H1 (cell line): ENCODE results near the gene PLA2G4E. TPM values are rescaled to one million over a fixed set of nuclear protein-coding genes. Genes with fewer than 3 reads are reported as not detected.

ENCODE experiments used
- CTCF ChIA-PET: fragments of 300-600 bp; sonication (Branson Sonifier 250); formaldehyde crosslinking; loops from one replicate; lab custom pipeline; 2021; ENCODE audit not compliant: partially characterized antibody; lab: Charles Lee
- POLR2A ChIA-PET: fragments of 300-600 bp; sonication (Branson Sonifier 250); formaldehyde crosslinking; loops from one replicate; lab custom pipeline; 2021; ENCODE audit warnings: inconsistent platforms; ENCODE audit not compliant: partially characterized antibody; lab: Charles Lee
- DNase-seq, 2 experiments: peaks; one replicate each; pipeline versions ENCODE4 v3.0.0 to v3.0.0-alpha.2; 2010 to 2022; ENCODE audit warnings: low spot score in 2 of 2, low read depth in 1 of 2, mixed read lengths in 1 of 2
- FAIRE-seq: peaks from 2 replicates; lab custom pipeline; 2011; peaks lifted over from hg19 to GRCh38; lab: Jason Lieb, UNC
- H2AFZ ChIP-seq: 2 replicates; pipeline ENCODE4 v1.8.1; 2012; ENCODE audit warnings: low read length, inconsistent platforms
- H2AK5ac ChIP-seq: 2 replicates; pipeline ENCODE4 v1.6.1; 2013; ENCODE audit warnings: low read depth, low read length
- H2BK120ac ChIP-seq: replicated peaks from 2 replicates; pipeline ENCODE3; 2013; ENCODE audit warnings: low read depth, low read length, inconsistent platforms
- H2BK12ac ChIP-seq: 2 replicates; pipeline ENCODE4 v1.6.1; 2013; ENCODE audit warnings: low read depth, low read length
- H2BK15ac ChIP-seq: 2 replicates; pipeline ENCODE4 v1.6.1; 2013; ENCODE audit warnings: low read length
- H2BK20ac ChIP-seq: 2 replicates; pipeline ENCODE4 v1.6.1; 2013; ENCODE audit warnings: low read length
- H2BK5ac ChIP-seq: 2 replicates; pipeline ENCODE4 v1.6.1; 2013; ENCODE audit warnings: low read depth, low read length
- H3K14ac ChIP-seq: 2 replicates; pipeline ENCODE4 v1.6.1; 2013; ENCODE audit warnings: inconsistent platforms; ENCODE audit not compliant: insufficient read length
- H3K18ac ChIP-seq: 2 replicates; pipeline ENCODE4 v1.6.1; 2013; ENCODE audit warnings: low read length; ENCODE audit errors: extremely low read depth
- H3K23ac ChIP-seq: 2 replicates; pipeline ENCODE4 v1.6.1; 2013; ENCODE audit warnings: inconsistent platforms; ENCODE audit not compliant: insufficient read length
- H3K23me2 ChIP-seq: 2 replicates; pipeline ENCODE4 v1.6.1; 2013; ENCODE audit warnings: low read depth, low read length
- H3K27ac ChIP-seq: 2 replicates; pipeline ENCODE4 v1.6.1; 2011; ENCODE audit warnings: low read depth, low read length, inconsistent platforms
- H3K27me3 ChIP-seq, 4 experiments: replicated peaks in 1 of 4; 1 replicate in 1 of 4; 2 replicates in 3 of 4; pipeline versions ENCODE4 v1.6.1 to v1.8.1; 2011 to 2013; ENCODE audit warnings: low read length in 3 of 4, mild to moderate bottlenecking in 3 of 4, inconsistent platforms in 2 of 4, mixed read lengths in 2 of 4, moderate library complexity in 1 of 4; ENCODE audit not compliant: control insufficient read depth in 3 of 4, insufficient read depth in 3 of 4; ENCODE audit errors: extremely low read depth in 1 of 4
- H3K36me3 ChIP-seq, 4 experiments: 2 replicates each; pipeline versions ENCODE4 v1.6.1 to v1.8.1; 2011 to 2013; ENCODE audit warnings: mild to moderate bottlenecking in 4 of 4, low read length in 3 of 4, moderate library complexity in 2 of 4, control low read depth in 1 of 4, inconsistent platforms in 1 of 4; ENCODE audit not compliant: insufficient read depth in 4 of 4, control insufficient read depth in 2 of 4
- H3K4ac ChIP-seq: replicated peaks from 2 replicates; pipeline ENCODE3; 2013; ENCODE audit warnings: low read length, low read depth, mixed read lengths, inconsistent platforms; ENCODE audit not compliant: insufficient read length
- H3K4me1 ChIP-seq, 4 experiments: replicated peaks in 1 of 4; 1 replicate in 1 of 4; 2 replicates in 3 of 4; pipeline versions ENCODE4 v1.6.1 to v1.8.1; 2011 to 2013; ENCODE audit warnings: low read length in 3 of 4, inconsistent platforms in 2 of 4, mixed read lengths in 1 of 4; ENCODE audit not compliant: insufficient read depth in 4 of 4, control insufficient read depth in 3 of 4
- H3K4me2 ChIP-seq, 2 experiments: 2 replicates each; pipeline versions ENCODE4 v1.6.1 to v1.8.1; 2011 to 2013; ENCODE audit warnings: low read depth in 2 of 2, low read length in 2 of 2, control low read depth in 1 of 2, inconsistent platforms in 1 of 2, mild to moderate bottlenecking in 1 of 2; ENCODE audit not compliant: insufficient read depth in 1 of 2
- H3K4me3 ChIP-seq, 4 experiments: fragments of 200-600, 300-600 bp in 1 of 4; sonication (generic), shearing (Covaris generic), sonication (Bioruptor Twin) in 1 of 4; 2 replicates each; pipeline versions ENCODE4 v1.5.1 to v1.8.1; 2011 to 2016; ENCODE audit warnings: low read length in 4 of 4, low read depth in 3 of 4, control low read depth in 2 of 4, inconsistent platforms in 2 of 4, mild to moderate bottlenecking in 2 of 4, mixed read lengths in 1 of 4, moderate library complexity in 1 of 4; ENCODE audit not compliant: insufficient read depth in 2 of 4; ENCODE audit errors: extremely low read depth in 1 of 4
- H3K56ac ChIP-seq: replicated peaks from 2 replicates; pipeline ENCODE3; 2013; ENCODE audit warnings: low read depth, mild to moderate bottlenecking, mixed read lengths, low read length, inconsistent platforms; ENCODE audit not compliant: insufficient read length
- H3K79me1 ChIP-seq: 2 replicates; pipeline ENCODE4 v1.6.1; 2013; ENCODE audit warnings: low read depth, low read length, control low read depth
- H3K79me2 ChIP-seq, 2 experiments: 2 replicates each; pipeline versions ENCODE4 v1.6.1 to v1.8.1; 2012 to 2013; ENCODE audit warnings: low read length in 2 of 2, mild to moderate bottlenecking in 2 of 2, inconsistent platforms in 1 of 2; ENCODE audit not compliant: insufficient read depth in 2 of 2, control insufficient read depth in 1 of 2
- H3K9ac ChIP-seq, 4 experiments: replicated peaks in 1 of 4; 1 replicate in 1 of 4; 2 replicates in 3 of 4; pipeline versions ENCODE4 v1.6.1 to v1.8.1; 2011 to 2013; ENCODE audit warnings: low read depth in 3 of 4, low read length in 3 of 4, control low read depth in 2 of 4, mild to moderate bottlenecking in 2 of 4, moderate library complexity in 2 of 4, inconsistent platforms in 1 of 4; ENCODE audit errors: extremely low read depth in 1 of 4
- H3K9me3 ChIP-seq, 2 experiments: 2 replicates each; pipeline versions ENCODE4 v1.6.1 to v1.8.1; 2012 to 2013; ENCODE audit warnings: mild to moderate bottlenecking in 2 of 2, moderate library complexity in 2 of 2, control low read depth in 1 of 2, inconsistent platforms in 1 of 2, low read depth in 1 of 2, low read length in 1 of 2, mixed read lengths in 1 of 2; ENCODE audit not compliant: insufficient read depth in 2 of 2
- H4K20me1 ChIP-seq, 2 experiments: replicated peaks in 1 of 2; 2 replicates each; pipeline versions ENCODE3 to v1.8.1; 2011 to 2013; ENCODE audit warnings: inconsistent platforms in 2 of 2, low read length in 2 of 2, mild to moderate bottlenecking in 1 of 2; ENCODE audit not compliant: insufficient read depth in 2 of 2, control insufficient read depth in 1 of 2
- H4K5ac ChIP-seq: 2 replicates; pipeline ENCODE4 v1.6.1; 2013; ENCODE audit warnings: low read length, low read depth, mixed read lengths, inconsistent platforms; ENCODE audit not compliant: insufficient read length
- H4K8ac ChIP-seq: 2 replicates; pipeline ENCODE4 v1.8.0; 2013; ENCODE audit warnings: mild to moderate bottlenecking, moderate library complexity, low read length, inconsistent platforms; ENCODE audit not compliant: insufficient read depth; ENCODE audit errors: extremely low read depth
- H4K91ac ChIP-seq: replicated peaks from 2 replicates; pipeline ENCODE3; 2013; ENCODE audit warnings: low read length, mixed read lengths, inconsistent platforms; ENCODE audit not compliant: insufficient read length
- TEAD4 ChIP-seq: IDR thresholded peaks from 2 replicates; pipeline ENCODE4 v1.6.1; 2012; ENCODE audit warnings: low read depth, low read length, inconsistent platforms, mixed read lengths
- whole genome bisulfite sequencing, 2 experiments: shearing (Covaris generic) in 1 of 2; methylation state at CpG; one replicate each; pipeline versions ENCODE4 v1.1.6 to v1.1.7; 2013 to 2015; ENCODE audit warnings: low lambda C conversion rate in 2 of 2, mixed read lengths in 2 of 2, inconsistent platforms in 1 of 2, low coverage in 1 of 2, missing lambda C conversion rate in 1 of 2; ENCODE audit not compliant: insufficient replicate concordance in 2 of 2, insufficient coverage in 1 of 2, insufficient read length in 1 of 2; ENCODE audit errors: extremely low coverage in 1 of 2, missing lambda C conversion rate in 1 of 2; 5-methylcytosine and 5-hydroxymethylcytosine counted together
- polyA plus RNA-seq, 7 experiments: library from polyadenylated mRNA; depleted of rRNA in 3 of 7; stranded (reverse) in 5 of 7; unstranded in 2 of 7; fragments of >200 nt in 5 of 7; fragments of 200-250 nt in 2 of 7; gene quantifications; 1 replicate in 5 of 7; 2 replicates in 1 of 7; 4 replicates in 1 of 7; pipeline versions ENCODE4 v1.2.1 to v1.2.3, GENCODE V29; 2011 to 2013; ENCODE audit warnings: missing spikeins in 2 of 7, mixed read lengths in 2 of 7
- total RNA-seq: library from RNA; stranded (reverse); fragmentation: NEBNext Ultra II Directional; extraction: Animal tissue kit (Norgen Biotek cat#: 25700); gene quantifications from 2 replicates; pipeline ENCODE4 v1.2.1, GENCODE V29; 2021

PLA2G4E gene
- total and polyA plus RNA-seq, 2 of the 8 experiments (the other 6 are each of a cell fraction or from before 2014, with no cell fraction given), result 0.03 TPM; not detected in 1

DNA sequence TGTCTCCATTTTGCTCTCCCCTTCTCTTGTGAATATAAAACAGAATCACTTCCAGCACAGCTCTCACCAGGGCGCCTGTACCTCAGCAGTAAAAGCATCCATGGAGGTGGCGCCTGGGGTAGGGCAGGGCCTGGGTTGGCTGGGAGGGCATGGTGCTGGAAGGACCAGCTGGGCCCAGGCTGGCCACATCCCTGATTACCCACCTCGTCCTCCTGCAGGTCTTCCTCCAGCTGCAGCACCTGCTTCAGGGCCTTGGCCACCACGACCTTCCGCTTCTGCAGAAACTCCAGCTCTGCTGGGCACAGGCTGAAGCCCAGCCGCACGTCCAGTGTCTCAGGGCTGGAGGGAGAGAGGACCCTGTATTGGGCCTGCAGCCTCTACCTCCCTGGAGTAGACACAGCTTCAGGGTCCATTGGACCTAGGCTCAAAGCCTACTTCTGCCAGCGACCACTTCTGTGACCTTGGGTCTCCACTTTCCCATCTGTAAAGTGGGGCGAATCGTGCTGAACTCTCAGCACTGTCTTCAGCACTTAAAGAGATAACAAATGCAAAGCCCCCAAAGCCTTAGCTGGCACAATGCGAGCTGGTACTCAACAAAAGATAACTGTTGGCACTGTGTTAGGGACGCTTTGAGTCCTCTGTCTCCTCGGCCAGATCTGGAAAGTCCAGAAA lies 23.8 kb downstream of the PLA2G4E start:
- no peaks in the 10 kb centered on the region for H4K20me1 ChIP-seq
- H3K79me1 ChIP-seq, result no peaks in the 10 kb centered on the region
- no peak for TF ChIP-seq TEAD4
- no peaks in the 10 kb centered on the region for H3K79me2 ChIP-seq
- H3K56ac ChIP-seq, result no peak overlapping the region
- H2AFZ ChIP-seq, result no peak overlapping the region
- no peak overlapping the region for H2BK5ac ChIP-seq
- H3K4me3 ChIP-seq, result no peak overlapping the region
- WGBS, 2 experiments, result 87% methylated on average over 13 of the region's 13 CpGs; no CpG with 5 or more reads in 1 of the 2 experiments
- H2BK12ac ChIP-seq, result no peak overlapping the region
- no peak overlapping the region for H3K9ac ChIP-seq
- no peak overlapping the region for H3K18ac ChIP-seq
- H3K27ac ChIP-seq, result no peak overlapping the region
- H3K4me1 ChIP-seq, result no peaks in the 10 kb centered on the region
- H3K4me2 ChIP-seq, result no peak overlapping the region
- no peaks in the 10 kb centered on the region for H3K23me2 ChIP-seq
- no peaks in the 10 kb centered on the region for H3K9me3 ChIP-seq
- no peak overlapping the region for H4K5ac ChIP-seq
- no peak overlapping the region for H3K4ac ChIP-seq
- H2BK120ac ChIP-seq, result no peak overlapping the region
- FAIRE-seq (no peak), DNase-seq (no peak)
- H2BK20ac ChIP-seq, result no peak overlapping the region
- H2BK15ac ChIP-seq, result no peak overlapping the region
- H4K91ac ChIP-seq, result no peak overlapping the region
- no peak overlapping the region for H2AK5ac ChIP-seq
- H3K27me3 ChIP-seq, result no peaks in the 10 kb centered on the region
- no peaks in the 10 kb centered on the region for H3K36me3 ChIP-seq
- H3K14ac ChIP-seq, result no peak overlapping the region
- CTCF ChIA-PET, result interaction anchor here (0.9 to 14.6 kb wide), 12 partner anchors 9 to 137 kb away, joined by 3 to 185 read pairs (median 5); no protein-coding TSS in a partner anchor
- H3K23ac ChIP-seq, result no peak overlapping the region
- no peak overlapping the region for H4K8ac ChIP-seq
- POLR2A ChIA-PET, result interaction anchor here (1.3 kb wide), 1 partner anchor 68 kb away, joined by 3 read pairs; no protein-coding TSS in a partner anchor
